ENCODE measurements around the gene CFAP52. TPM values are rescaled to one million over a fixed set of nuclear protein-coding genes. Genes with fewer than 3 reads are reported as not detected.

CFAP52 gene
- total RNA-seq, 1 experiment from 2014 or later, result not detected

DNA sequence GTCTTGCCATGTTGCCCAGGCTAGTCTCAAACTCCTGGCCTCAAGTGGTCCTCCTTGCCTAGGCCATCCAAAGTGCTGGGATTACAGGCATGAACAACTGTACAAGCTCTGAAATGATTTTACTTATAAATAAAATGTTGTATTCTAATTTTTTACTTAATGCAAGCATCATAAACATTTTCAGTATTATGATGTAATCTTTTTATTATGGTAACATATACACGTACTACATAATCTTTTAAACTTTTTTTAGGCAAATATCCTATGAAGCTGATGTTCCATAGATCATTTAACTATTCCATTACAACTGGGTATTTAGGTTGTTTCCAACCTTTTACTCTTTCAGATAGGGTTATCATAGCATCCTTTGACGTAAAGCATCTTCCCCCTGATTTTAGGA is 35.1 kb downstream of the CFAP52 start:
- no peak for DNase-seq (ENCODE audit: low read depth, low spot score)
- RAD21 ChIA-PET (ENCODE audit: low non-redundant PET in 1 of 2, low total read pairs in 2 of 2, uncharacterized antibody in 2 of 2, unreplicated experiment in 2 of 2), result no interaction called here
- Histone ChIP-seq H3K4me2 (ENCODE audit: low read length) (no peak overlapping the region), H3K27me3 (ENCODE audit: insufficient read depth, low read length) (no peaks in the 10 kb centered on the region), H3K9me3 (ENCODE audit: control insufficient read depth in 1 of 2, insufficient read depth in 1 of 2, low read depth in 1 of 2, low read length in 2 of 2) (no peaks in the 10 kb centered on the region), H3K36me3 (ENCODE audit: control insufficient read depth in 1 of 2, insufficient read depth in 2 of 2, low read length in 2 of 2) (no peaks in the 10 kb centered on the region), H3K27ac (ENCODE audit: low read depth, low read length) (no peak overlapping the region), H3K9ac (ENCODE audit: low read length) (no peak overlapping the region), H2AFZ (ENCODE audit: low read depth, low read length, poor library complexity, severe bottlenecking) (no peak overlapping the region), H3K4me3 (replicated peaks in 1 of 2; ENCODE audit: low read depth in 1 of 2, low read length in 2 of 2) (no peak overlapping the region), H3K4me1 (ENCODE audit: control insufficient read depth in 1 of 2, insufficient read depth in 2 of 2, low read length in 2 of 2) (no peaks in the 10 kb centered on the region), H3K9me2 (ENCODE audit: insufficient read depth) (no peaks in the 10 kb centered on the region), H3K79me2 (ENCODE audit: insufficient read depth, low read length) (no peaks in the 10 kb centered on the region), H4K20me1 (ENCODE audit: insufficient read depth) (no peaks in the 10 kb centered on the region)
- intact Hi-C loops (cut with micrococcal nuclease), result no loop called here
- BruUV-seq (replicated peaks), result no TSS peak
- CTCF ChIA-PET, result no interaction called here
- TF ChIP-seq, protein P1, sequence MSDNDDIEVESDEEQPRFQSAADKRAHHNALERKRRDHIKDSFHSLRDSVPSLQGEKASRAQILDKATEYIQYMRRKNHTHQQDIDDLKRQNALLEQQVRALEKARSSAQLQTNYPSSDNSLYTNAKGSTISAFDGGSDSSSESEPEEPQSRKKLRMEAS (IDR thresholded peaks at IDR 0.05), result no peak
- no peak for TF ChIP-seq POLR2A (IDR thresholded peaks at IDR 0.05; ENCODE audit: borderline replicate concordance, extremely low read depth, insufficient read depth, insufficient read length)
- no peak for TF ChIP-seq TCF7L2 (IDR thresholded peaks at IDR 0.05; ENCODE audit: borderline replicate concordance, extremely low read depth, insufficient read depth, insufficient read length)
- no peak for TF ChIP-seq CBX3 (IDR thresholded peaks at IDR 0.05; ENCODE audit: low read depth)
- no peak for TF ChIP-seq YY1 (IDR thresholded peaks at IDR 0.05; ENCODE audit: extremely low read depth, insufficient replicate concordance, low read depth, low read length)
- TF ChIP-seq CEBPB (IDR thresholded peaks at IDR 0.05; ENCODE audit: low read depth), result no peak
- TF ChIP-seq, protein P2, sequence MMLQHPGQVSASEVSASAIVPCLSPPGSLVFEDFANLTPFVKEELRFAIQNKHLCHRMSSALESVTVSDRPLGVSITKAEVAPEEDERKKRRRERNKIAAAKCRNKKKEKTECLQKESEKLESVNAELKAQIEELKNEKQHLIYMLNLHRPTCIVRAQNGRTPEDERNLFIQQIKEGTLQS (IDR thresholded peaks at IDR 0.05), result no peak
- no peak for TF ChIP-seq RAD21 (IDR thresholded peaks at IDR 0.05; ENCODE audit: low read depth)
- no peak for TF ChIP-seq JUND (IDR thresholded peaks at IDR 0.05)
- no peak for TF ChIP-seq ELF1 (IDR thresholded peaks at IDR 0.05; ENCODE audit: borderline replicate concordance, low read depth)
- ATAC-seq, result no peak
- POLR2A ChIA-PET, result no interaction called here

DNA sequence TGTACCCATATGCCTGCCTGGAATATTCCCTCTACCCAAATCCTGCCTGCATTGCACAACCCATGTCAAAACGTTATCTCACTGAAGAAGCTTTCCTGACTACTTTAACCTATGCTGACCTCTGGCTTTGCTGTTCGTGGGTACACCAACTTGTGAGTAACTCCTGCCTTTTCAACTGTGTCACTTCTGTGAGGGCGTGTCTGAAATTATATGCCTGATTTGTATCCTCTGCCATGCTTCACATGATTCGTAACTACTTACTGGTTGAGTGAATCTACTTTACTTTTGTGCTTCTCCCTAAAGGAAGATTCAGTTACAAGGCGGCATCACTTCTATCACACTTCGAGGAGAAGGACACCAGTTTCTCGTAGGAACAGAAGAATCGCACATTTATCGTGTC is 35.6 kb downstream of the CFAP52 start:
- no TSS peak for BruUV-seq (replicated peaks)
- intact Hi-C loops (cut with micrococcal nuclease), result no loop called here
- no peak for ATAC-seq
- Histone ChIP-seq H3K9ac (ENCODE audit: low read length) (no peak overlapping the region), H4K20me1 (ENCODE audit: insufficient read depth) (no peaks in the 10 kb centered on the region), H3K4me3 (replicated peaks in 1 of 2; ENCODE audit: low read depth in 1 of 2, low read length in 2 of 2) (no peak overlapping the region), H3K27ac (ENCODE audit: low read depth, low read length) (no peak overlapping the region), H3K4me2 (ENCODE audit: low read length) (no peak overlapping the region), H3K9me2 (ENCODE audit: insufficient read depth) (no peaks in the 10 kb centered on the region), H3K36me3 (ENCODE audit: control insufficient read depth in 1 of 2, insufficient read depth in 2 of 2, low read length in 2 of 2) (no peaks in the 10 kb centered on the region), H3K27me3 (ENCODE audit: insufficient read depth, low read length) (no peaks in the 10 kb centered on the region), H3K79me2 (ENCODE audit: insufficient read depth, low read length) (no peaks in the 10 kb centered on the region), H2AFZ (ENCODE audit: low read depth, low read length, poor library complexity, severe bottlenecking) (no peak overlapping the region), H3K9me3 (ENCODE audit: control insufficient read depth in 1 of 2, insufficient read depth in 1 of 2, low read depth in 1 of 2, low read length in 2 of 2) (no peaks in the 10 kb centered on the region), H3K4me1 (ENCODE audit: control insufficient read depth in 1 of 2, insufficient read depth in 2 of 2, low read length in 2 of 2) (no peaks in the 10 kb centered on the region)
- ChIA-PET POLR2A (no interaction called here), CTCF (no interaction called here), RAD21 (ENCODE audit: low non-redundant PET in 1 of 2, low total read pairs in 2 of 2, uncharacterized antibody in 2 of 2, unreplicated experiment in 2 of 2) (no interaction called here)
- no peak for DNase-seq (ENCODE audit: low read depth, low spot score)
- no peak for TF ChIP-seq TCF7L2 (IDR thresholded peaks at IDR 0.05; ENCODE audit: borderline replicate concordance, extremely low read depth, insufficient read depth, insufficient read length)
- no peak for TF ChIP-seq POLR2AphosphoS5 (IDR thresholded peaks at IDR 0.05; ENCODE audit: low read depth, low read length)
- no peak for TF ChIP-seq ELF1 (IDR thresholded peaks at IDR 0.05; ENCODE audit: borderline replicate concordance, low read depth)
- TF ChIP-seq EZH2 (IDR thresholded peaks at IDR 0.05), result no peak
- TF ChIP-seq, protein P2 (IDR thresholded peaks at IDR 0.05), result no peak
